AG10803 (cell line): Measurements from ENCODE around the gene ECE2.

Source experiments
- DNase-seq: peaks from one replicate; pipeline ENCODE4 v3.0.0; 2010; ENCODE audit warnings: low read depth
- H3K4me3 ChIP-seq: 2 replicates; pipeline ENCODE4 v1.5.1; 2011; ENCODE audit warnings: mild to moderate bottlenecking, low read length, control low read depth
- TF ChIP-seq, protein P1 (sequence below): conservative IDR thresholded peaks from 2 replicates; pipeline ENCODE4 v1.5.1; 2011; ENCODE audit warnings: mild to moderate bottlenecking, low read length, control low read depth, inconsistent platforms

The ECE2 gene

DNA sequence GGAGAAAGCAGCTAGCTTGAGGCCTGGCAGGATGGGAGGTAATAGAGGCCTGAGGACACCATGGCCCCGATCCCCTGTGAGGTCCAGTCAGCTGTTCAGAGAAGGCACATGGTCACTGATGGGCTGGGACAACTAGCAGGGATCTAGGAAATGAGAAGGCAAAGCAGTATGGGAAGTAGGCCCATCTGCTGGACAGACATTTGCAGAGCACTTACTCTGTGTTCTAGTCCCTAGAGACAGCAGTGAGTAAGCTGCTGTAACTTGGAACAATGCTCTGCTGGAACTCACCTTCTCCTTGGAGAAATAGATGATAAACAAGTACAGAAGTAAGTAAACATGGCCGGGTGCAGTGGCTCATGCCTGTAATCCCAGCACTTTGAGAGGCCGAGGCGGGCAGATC is 7.1 kb downstream of the ECE2 start:
- no peak overlapping the region for H3K4me3 ChIP-seq
- TF ChIP-seq, protein P1, sequence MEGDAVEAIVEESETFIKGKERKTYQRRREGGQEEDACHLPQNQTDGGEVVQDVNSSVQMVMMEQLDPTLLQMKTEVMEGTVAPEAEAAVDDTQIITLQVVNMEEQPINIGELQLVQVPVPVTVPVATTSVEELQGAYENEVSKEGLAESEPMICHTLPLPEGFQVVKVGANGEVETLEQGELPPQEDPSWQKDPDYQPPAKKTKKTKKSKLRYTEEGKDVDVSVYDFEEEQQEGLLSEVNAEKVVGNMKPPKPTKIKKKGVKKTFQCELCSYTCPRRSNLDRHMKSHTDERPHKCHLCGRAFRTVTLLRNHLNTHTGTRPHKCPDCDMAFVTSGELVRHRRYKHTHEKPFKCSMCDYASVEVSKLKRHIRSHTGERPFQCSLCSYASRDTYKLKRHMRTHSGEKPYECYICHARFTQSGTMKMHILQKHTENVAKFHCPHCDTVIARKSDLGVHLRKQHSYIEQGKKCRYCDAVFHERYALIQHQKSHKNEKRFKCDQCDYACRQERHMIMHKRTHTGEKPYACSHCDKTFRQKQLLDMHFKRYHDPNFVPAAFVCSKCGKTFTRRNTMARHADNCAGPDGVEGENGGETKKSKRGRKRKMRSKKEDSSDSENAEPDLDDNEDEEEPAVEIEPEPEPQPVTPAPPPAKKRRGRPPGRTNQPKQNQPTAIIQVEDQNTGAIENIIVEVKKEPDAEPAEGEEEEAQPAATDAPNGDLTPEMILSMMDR = no peak
- DNase-seq = no peak

DNA sequence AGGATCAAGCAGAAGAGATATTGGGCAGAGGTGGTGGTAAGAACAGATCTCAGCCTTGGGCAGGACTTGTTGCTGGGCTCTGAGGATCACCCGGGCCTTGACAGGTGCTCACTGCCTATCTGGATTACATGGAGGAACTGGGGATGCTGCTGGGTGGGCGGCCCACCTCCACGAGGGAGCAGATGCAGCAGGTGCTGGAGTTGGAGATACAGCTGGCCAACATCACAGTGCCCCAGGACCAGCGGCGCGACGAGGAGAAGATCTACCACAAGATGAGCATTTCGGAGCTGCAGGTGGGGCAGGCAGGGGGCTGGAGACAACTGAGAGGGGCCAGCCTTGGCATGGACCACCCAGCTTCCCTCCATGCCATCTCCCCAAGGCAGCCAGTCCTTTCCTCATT is 7.9 kb downstream of the ECE2 start:
- no peak overlapping the region for H3K4me3 ChIP-seq
- DNase-seq = no peak
- TF ChIP-seq, protein P1 = no peak

DNA sequence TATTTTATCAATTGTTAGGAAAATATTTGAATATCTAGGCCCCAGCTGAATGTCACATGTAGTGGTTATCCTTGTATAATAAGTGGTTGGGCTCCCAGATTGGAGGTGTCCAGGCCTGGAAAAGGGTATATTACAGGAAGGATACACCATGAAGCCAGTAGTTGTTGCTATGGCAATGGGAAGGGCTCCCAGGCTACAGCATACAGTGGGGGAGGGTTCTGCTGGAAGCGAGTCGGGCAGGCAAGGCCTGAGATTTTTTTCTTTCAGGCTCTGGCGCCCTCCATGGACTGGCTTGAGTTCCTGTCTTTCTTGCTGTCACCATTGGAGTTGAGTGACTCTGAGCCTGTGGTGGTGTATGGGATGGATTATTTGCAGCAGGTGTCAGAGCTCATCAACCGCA is 8.9 kb downstream of the ECE2 start:
- peak; percentile 66 for DNase-seq
- TF ChIP-seq, protein P1 = peak; percentile 42
- H3K4me3 ChIP-seq = no peak overlapping the region

DNA sequence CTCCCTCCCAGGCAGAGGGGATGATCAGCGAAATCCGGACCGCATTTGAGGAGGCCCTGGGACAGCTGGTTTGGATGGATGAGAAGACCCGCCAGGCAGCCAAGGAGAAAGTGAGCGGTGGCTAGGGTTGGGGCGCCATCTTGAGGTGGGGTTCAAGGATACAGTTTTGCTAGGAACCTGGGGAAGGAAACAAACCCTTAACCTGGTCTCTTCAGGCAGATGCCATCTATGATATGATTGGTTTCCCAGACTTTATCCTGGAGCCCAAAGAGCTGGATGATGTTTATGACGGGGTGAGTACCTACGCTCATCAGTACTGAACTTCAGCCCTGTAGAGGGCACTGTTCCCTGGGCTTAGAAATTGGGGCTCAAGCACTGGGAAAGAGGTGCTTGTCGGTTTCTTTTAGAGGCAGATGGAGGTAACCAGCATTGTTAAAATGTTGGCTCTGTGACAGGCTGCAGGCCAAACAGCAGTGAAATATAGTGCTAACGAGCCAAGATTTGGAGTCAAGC is 13.7 kb downstream of the ECE2 start:
- TF ChIP-seq, protein P1 = peak; percentile 69

DNA sequence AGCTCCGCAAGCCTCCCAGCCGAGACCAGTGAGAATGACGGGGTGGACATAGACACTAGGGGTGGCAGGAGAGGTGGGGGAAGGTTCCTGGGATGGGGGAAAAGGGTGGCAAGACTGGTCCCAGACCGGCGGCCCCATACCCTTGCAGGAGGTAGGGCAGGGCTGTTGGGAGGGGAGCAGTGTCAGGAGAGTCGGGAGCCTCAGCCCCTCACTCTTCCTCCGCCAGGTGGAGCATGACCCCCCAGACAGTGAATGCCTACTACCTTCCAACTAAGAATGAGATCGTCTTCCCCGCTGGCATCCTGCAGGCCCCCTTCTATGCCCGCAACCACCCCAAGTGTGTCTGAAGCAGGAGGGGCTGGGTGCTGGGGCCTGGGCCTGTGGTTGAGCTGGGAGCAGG is 14.5 kb downstream of the ECE2 start:
- TF ChIP-seq, protein P1 = no peak
- DNase-seq = no peak
- H3K4me3 ChIP-seq = no peak overlapping the region

More for the DNA sequence above, 13.7 kb downstream of the ECE2 start:
- peak; percentile 39 for DNase-seq
- H3K4me3 ChIP-seq = no peak overlapping the region

DNA sequence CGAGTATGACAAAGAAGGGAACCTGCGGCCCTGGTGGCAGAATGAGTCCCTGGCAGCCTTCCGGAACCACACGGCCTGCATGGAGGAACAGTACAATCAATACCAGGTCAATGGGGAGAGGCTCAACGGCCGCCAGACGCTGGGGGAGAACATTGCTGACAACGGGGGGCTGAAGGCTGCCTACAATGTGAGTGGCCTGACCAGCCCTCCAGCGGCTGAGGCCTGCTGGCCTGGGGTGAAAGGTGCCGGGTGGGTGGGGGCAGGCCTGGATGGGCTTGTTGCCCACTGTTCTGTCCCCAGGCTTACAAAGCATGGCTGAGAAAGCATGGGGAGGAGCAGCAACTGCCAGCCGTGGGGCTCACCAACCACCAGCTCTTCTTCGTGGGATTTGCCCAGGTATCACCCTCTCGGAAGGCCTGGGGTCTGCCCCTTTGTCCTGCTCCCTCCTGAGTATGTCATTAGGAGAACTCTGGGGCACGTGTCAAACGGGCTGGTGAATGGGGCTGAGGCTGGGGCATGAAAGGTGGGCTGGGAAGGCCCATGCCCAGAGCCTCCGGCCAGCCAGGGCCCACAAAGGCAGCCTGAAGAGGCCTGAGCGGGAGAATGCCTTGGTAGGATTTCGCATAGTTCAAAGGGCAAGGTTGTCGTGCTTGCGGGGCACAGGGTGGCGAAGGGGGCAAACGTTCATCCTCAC is 15.4 kb downstream of the ECE2 start:
- H3K4me3 ChIP-seq = no peak overlapping the region
- DNase-seq = no peak
- TF ChIP-seq, protein P1 = no peak

DNA sequence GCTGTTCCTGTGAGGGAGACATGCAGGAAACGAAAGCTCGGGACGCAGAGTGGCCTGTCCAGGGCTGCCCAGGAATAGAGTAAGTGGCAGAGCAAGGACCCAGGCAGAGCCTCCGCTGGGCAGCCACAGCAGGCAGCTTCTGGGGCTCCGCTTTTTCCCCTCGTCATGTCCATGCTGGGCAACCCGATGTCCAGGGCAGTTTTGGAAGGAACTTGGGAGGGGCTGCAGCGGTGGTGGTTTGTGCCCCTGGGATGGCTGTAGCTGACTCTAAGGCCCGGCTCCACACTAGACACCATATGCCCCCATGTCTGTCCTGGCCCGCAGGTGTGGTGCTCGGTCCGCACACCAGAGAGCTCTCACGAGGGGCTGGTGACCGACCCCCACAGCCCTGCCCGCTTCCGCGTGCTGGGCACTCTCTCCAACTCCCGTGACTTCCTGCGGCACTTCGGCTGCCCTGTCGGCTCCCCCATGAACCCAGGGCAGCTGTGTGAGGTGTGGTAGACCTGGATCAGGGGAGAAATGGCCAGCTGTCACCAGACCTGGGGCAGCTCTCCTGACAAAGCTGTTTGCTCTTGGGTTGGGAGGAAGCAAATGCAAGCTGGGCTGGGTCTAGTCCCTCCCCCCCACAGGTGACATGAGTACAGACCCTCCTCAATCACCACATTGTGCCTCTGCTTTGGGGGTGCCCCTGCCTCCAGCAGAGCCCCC is 16.1 kb downstream of the ECE2 start:
- DNase-seq = no peak
- H3K4me3 ChIP-seq = no peak overlapping the region
- TF ChIP-seq, protein P1 = no peak
